SK-N-SH treated with all-trans-retinoic acid at 6 μM for 48 hours (cell line): ENCODE results near the gene LSM12.

Source experiments
- BACH2 ChIP-seq: fragments of 250-450 bp; sonication (Bioruptor Pico); IDR thresholded peaks from 2 replicates; pipeline ENCODE4 v1.9.0; 2021; ENCODE audit warnings: mild to moderate bottlenecking, borderline replicate concordance
- CSDC2 ChIP-seq: fragments of 250-450 bp; sonication (Bioruptor Pico); IDR thresholded peaks from 2 replicates; pipeline ENCODE4 v1.5.0; 2020; ENCODE audit warnings: mild to moderate bottlenecking, moderate library complexity
- GLIS3 ChIP-seq: fragments of 250-450 bp; sonication (Bioruptor Pico); IDR thresholded peaks from 2 replicates; pipeline ENCODE4 v1.5.0; 2020; ENCODE audit warnings: mild to moderate bottlenecking, moderate library complexity
- ISL1 ChIP-seq: fragments of 250-450 bp; sonication (Bioruptor Pico); IDR thresholded peaks from 2 replicates; pipeline ENCODE4 v2.1.2; 2022; ENCODE audit warnings: mild to moderate bottlenecking, moderate library complexity
- OSR1 ChIP-seq: fragments of 250-450 bp; sonication (Bioruptor Pico); IDR thresholded peaks from 2 replicates; pipeline ENCODE4 v1.8.0; 2022; ENCODE audit warnings: moderate library complexity, mild to moderate bottlenecking, inconsistent platforms
- PPARA ChIP-seq: fragments of 250-450 bp; sonication (Bioruptor Pico); IDR thresholded peaks from 2 replicates; pipeline ENCODE4 v1.5.0; 2020; ENCODE audit warnings: mild to moderate bottlenecking, borderline replicate concordance
- SNAI2 ChIP-seq: fragments of 250-450 bp; sonication (Bioruptor Pico); IDR thresholded peaks from 2 replicates; pipeline ENCODE4 v1.5.0; 2020; ENCODE audit warnings: mild to moderate bottlenecking, moderate library complexity
- TOX ChIP-seq: fragments of 250-450 bp; sonication (Bioruptor Pico); IDR thresholded peaks from 2 replicates; pipeline ENCODE4 v1.8.0; 2021; ENCODE audit warnings: mild to moderate bottlenecking, moderate library complexity, borderline replicate concordance
- ZFP30 ChIP-seq: fragments of 450-650 bp; formaldehyde crosslinking; IDR thresholded peaks from 2 replicates; pipeline ENCODE4 v1.5.0; 2022; ENCODE audit warnings: mild to moderate bottlenecking, moderate library complexity
- ZNF8 ChIP-seq: fragments of 450-650 bp; formaldehyde crosslinking; IDR thresholded peaks from 2 replicates; pipeline ENCODE4 v1.5.0; 2020; ENCODE audit warnings: mild to moderate bottlenecking, moderate library complexity
- TF ChIP-seq, protein P1 (sequence below): fragments of 250-450 bp; sonication (Bioruptor Pico); IDR thresholded peaks from 2 replicates; pipeline ENCODE4 v1.5.0; 2020; ENCODE audit warnings: mild to moderate bottlenecking, moderate library complexity
- TF ChIP-seq, protein P2 (sequence below): fragments of 250-450 bp; sonication (Bioruptor Pico); IDR thresholded peaks from 2 replicates; pipeline ENCODE4 v1.5.1; 2020; ENCODE audit warnings: low read depth, mild to moderate bottlenecking, moderate library complexity
- TF ChIP-seq, protein P3 (sequence below): fragments of 250-450 bp; sonication (Bioruptor Pico); IDR thresholded peaks from 2 replicates; pipeline ENCODE4 v1.5.1; 2021; ENCODE audit warnings: mild to moderate bottlenecking, moderate library complexity

DNA sequence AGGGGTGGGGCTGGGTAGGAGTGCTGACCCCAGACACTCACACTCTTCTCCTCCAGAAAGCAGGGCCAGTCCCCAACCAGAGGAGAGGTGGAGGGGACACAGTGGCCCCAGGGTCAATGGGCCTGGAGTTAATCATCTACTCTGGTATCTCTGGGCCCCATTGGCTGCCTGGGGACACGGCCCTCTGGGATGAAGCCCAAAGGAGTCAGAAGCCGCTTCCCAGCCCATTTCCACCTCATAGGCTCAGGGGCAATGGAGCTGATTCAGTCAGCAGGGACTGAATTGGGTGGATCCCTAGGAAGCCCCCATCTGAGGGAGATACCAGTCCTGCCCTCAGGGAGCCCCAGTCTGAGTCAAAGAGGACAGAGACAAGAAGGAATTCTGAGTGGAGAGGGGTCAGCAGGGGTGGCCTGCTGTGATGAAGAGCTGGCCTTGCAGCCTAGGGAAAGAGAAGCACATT, 65.0 kb downstream of the LSM12 start:
- TF ChIP-seq SNAI2 (CRISPR knock-in tag) (no peak), ZFP30 (CRISPR knock-in tag) (no peak), PPARA (no peak), CSDC2 (no peak), GLIS3 (CRISPR knock-in tag) (no peak), ISL1 (CRISPR knock-in tag) (no peak), BACH2 (CRISPR knock-in tag) (no peak), TOX (no peak), OSR1 (CRISPR knock-in tag) (no peak), ZNF8 (no peak)
- TF ChIP-seq, protein P1, sequence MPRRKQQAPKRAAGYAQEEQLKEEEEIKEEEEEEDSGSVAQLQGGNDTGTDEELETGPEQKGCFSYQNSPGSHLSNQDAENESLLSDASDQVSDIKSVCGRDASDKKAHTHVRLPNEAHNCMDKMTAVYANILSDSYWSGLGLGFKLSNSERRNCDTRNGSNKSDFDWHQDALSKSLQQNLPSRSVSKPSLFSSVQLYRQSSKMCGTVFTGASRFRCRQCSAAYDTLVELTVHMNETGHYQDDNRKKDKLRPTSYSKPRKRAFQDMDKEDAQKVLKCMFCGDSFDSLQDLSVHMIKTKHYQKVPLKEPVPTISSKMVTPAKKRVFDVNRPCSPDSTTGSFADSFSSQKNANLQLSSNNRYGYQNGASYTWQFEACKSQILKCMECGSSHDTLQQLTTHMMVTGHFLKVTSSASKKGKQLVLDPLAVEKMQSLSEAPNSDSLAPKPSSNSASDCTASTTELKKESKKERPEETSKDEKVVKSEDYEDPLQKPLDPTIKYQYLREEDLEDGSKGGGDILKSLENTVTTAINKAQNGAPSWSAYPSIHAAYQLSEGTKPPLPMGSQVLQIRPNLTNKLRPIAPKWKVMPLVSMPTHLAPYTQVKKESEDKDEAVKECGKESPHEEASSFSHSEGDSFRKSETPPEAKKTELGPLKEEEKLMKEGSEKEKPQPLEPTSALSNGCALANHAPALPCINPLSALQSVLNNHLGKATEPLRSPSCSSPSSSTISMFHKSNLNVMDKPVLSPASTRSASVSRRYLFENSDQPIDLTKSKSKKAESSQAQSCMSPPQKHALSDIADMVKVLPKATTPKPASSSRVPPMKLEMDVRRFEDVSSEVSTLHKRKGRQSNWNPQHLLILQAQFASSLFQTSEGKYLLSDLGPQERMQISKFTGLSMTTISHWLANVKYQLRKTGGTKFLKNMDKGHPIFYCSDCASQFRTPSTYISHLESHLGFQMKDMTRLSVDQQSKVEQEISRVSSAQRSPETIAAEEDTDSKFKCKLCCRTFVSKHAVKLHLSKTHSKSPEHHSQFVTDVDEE (CRISPR knock-in tag) = no peak
- TF ChIP-seq, protein P2, sequence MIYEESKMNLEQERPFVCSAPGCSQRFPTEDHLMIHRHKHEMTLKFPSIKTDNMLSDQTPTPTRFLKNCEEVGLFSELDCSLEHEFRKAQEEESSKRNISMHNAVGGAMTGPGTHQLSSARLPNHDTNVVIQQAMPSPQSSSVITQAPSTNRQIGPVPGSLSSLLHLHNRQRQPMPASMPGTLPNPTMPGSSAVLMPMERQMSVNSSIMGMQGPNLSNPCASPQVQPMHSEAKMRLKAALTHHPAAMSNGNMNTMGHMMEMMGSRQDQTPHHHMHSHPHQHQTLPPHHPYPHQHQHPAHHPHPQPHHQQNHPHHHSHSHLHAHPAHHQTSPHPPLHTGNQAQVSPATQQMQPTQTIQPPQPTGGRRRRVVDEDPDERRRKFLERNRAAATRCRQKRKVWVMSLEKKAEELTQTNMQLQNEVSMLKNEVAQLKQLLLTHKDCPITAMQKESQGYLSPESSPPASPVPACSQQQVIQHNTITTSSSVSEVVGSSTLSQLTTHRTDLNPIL = no peak
- TF ChIP-seq, protein P3, sequence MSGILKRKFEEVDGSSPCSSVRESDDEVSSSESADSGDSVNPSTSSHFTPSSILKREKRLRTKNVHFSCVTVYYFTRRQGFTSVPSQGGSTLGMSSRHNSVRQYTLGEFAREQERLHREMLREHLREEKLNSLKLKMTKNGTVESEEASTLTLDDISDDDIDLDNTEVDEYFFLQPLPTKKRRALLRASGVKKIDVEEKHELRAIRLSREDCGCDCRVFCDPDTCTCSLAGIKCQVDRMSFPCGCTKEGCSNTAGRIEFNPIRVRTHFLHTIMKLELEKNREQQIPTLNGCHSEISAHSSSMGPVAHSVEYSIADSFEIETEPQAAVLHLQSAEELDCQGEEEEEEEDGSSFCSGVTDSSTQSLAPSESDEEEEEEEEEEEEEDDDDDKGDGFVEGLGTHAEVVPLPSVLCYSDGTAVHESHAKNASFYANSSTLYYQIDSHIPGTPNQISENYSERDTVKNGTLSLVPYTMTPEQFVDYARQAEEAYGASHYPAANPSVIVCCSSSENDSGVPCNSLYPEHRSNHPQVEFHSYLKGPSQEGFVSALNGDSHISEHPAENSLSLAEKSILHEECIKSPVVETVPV (CRISPR knock-in tag) = no peak
